ENCODE measurements around the gene MVD.

DNA sequence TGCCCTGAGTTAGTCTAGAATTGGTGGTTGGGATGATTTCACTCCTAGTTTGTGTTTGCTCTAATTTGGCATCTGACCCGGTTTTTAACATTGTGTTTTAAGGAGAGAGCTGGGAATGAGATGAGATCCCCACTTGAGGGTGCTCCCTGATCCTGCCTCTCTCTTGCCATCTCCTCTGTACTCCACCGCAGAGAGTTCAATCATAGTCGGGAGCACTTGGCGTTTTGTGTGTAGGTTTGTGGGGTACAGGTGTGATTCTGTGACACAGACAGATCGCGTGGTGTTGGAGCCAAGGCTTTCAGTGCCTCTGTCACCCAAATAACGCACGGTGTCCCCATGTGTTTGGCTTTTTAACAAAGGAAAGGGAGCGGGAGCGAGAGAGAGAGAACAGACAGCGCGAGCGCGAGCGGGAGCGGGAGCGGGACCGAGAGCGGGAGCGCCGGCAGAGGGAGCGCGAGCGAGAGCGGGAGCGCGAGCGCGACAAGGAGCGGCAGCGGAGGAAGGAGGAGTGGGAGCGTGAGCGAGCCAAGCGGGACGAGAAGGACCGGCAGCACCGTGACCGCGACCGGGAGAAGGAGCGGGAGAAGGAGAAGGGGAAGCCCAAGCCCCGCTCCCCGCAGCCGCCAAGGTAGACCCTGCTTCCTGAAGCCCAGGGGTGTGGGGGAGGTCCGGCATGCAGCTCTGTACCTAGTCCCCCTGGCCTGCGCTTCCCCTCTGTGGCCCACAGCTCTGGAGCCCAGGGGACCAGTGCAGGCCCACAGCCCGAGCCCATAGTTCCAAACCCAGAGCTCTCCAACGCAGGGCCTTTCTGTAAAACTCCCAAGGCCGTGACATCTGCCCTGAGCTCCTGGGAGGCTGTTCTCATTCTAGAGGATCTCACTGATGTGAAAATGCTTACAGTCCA lies 51.7 kb downstream of the MVD start:
- TF ChIP-seq, protein P1, sequence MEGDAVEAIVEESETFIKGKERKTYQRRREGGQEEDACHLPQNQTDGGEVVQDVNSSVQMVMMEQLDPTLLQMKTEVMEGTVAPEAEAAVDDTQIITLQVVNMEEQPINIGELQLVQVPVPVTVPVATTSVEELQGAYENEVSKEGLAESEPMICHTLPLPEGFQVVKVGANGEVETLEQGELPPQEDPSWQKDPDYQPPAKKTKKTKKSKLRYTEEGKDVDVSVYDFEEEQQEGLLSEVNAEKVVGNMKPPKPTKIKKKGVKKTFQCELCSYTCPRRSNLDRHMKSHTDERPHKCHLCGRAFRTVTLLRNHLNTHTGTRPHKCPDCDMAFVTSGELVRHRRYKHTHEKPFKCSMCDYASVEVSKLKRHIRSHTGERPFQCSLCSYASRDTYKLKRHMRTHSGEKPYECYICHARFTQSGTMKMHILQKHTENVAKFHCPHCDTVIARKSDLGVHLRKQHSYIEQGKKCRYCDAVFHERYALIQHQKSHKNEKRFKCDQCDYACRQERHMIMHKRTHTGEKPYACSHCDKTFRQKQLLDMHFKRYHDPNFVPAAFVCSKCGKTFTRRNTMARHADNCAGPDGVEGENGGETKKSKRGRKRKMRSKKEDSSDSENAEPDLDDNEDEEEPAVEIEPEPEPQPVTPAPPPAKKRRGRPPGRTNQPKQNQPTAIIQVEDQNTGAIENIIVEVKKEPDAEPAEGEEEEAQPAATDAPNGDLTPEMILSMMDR (IDR thresholded peaks at IDR 0.05; ENCODE audit: insufficient read depth, low read length, poor library complexity, severe bottlenecking): no peak
- no peak for TF ChIP-seq EZH2phosphoT487 (conservative IDR thresholded peaks at IDR 0.05; ENCODE audit: low read length)

Data from SU-DHL-6 (cell line).